NB4 (cell line): Measurements from ENCODE around the gene COL6A1.

ENCODE experiments used
- POLR2A ChIP-seq: IDR thresholded peaks from 2 replicates; pipeline ENCODE4 v1.6.1; 2011; ENCODE audit warnings: mild to moderate bottlenecking; ENCODE audit not compliant: insufficient read length; ENCODE audit errors: extremely low read depth
- TF ChIP-seq, protein P1 (sequence below): IDR thresholded peaks from one replicate; pipeline ENCODE4 v1.5.1; 2012; ENCODE audit warnings: low read depth, low read length
- TF ChIP-seq, protein P2 (sequence below): IDR thresholded peaks from 2 replicates; pipeline ENCODE4 v1.6.1; 2011; ENCODE audit warnings: low read depth, low read length

DNA sequence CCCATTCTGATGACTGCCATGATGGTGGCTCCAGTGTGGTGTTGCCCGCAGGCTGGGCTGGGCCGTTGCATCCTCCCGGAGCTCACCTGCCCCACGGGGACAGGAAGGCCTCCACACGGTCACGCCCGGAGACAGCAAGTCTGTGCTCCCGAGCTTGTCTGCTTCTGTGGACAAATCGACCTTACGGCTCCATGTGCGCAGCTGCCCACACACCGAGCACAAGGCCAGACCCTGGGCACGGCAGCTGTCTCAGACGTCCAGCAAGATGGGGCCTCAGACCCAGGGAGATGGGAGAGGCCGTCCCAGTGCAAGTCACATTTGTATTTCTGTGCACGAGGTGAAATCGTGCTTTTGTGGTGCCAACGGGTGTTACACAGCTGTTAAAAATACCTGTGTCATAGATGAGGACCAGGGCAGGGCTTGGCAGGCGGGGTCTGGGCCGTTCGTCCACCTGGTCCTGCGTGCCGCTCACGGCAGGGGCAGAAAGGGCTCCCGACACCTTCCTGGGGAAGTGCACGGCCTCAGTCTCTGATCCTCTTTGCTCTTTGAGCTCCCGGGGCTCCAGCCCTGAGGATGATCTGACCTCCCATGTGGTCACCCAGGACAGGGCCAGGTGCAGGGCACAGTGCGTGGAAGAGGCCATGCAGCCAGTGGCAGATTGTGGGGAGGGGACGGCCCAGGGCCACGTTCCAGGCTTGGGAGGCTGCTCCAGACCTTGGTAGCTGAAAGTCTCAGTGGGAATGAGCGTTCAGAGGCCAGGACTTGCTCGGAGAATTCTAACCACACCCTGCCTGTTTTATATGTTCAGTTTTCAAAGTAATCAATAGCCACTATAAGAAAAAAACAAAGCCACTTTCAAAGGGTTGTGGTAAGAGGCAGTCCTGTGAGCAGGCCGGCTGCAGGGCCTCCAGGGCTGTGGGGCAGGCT is 13.5 kb downstream of the COL6A1 start:
- TF ChIP-seq, protein P1, sequence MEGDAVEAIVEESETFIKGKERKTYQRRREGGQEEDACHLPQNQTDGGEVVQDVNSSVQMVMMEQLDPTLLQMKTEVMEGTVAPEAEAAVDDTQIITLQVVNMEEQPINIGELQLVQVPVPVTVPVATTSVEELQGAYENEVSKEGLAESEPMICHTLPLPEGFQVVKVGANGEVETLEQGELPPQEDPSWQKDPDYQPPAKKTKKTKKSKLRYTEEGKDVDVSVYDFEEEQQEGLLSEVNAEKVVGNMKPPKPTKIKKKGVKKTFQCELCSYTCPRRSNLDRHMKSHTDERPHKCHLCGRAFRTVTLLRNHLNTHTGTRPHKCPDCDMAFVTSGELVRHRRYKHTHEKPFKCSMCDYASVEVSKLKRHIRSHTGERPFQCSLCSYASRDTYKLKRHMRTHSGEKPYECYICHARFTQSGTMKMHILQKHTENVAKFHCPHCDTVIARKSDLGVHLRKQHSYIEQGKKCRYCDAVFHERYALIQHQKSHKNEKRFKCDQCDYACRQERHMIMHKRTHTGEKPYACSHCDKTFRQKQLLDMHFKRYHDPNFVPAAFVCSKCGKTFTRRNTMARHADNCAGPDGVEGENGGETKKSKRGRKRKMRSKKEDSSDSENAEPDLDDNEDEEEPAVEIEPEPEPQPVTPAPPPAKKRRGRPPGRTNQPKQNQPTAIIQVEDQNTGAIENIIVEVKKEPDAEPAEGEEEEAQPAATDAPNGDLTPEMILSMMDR, result no peak
- TF ChIP-seq POLR2A, result no peak
- TF ChIP-seq, protein P2, sequence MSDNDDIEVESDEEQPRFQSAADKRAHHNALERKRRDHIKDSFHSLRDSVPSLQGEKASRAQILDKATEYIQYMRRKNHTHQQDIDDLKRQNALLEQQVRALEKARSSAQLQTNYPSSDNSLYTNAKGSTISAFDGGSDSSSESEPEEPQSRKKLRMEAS, result no peak
